Motor neuron (in vitro differentiated cells): ENCODE results near the gene NABP1. TPM values are rescaled to one million over a fixed set of nuclear protein-coding genes. Genes with fewer than 3 reads are reported as not detected.

Source experiments
- total RNA-seq, 8 experiments: library from RNA; unstranded; fragments of 300-600 nt; gene quantifications; 2 replicates each; pipeline versions ENCODE4 v1.2.3 to v1.2.4, GENCODE V29; 2022

Gene NABP1
- total RNA-seq, 8 experiments from 2014 or later: 3.0 to 217 (median 8.8) TPM

Other genes starting within 250 kb of the NABP1 start
- 1 to 10 TPM in 2 of 8 experiments, under 1 TPM in 4, not detected in 2; 0.05 to 9.5 (median 0.35) TPM for gene CAVIN2, start 169.0 kb downstream of the NABP1 start, total RNA-seq